Measurements from ENCODE around the gene KDM6A.
"Not testable (repeated sequence)": the region's sequence is repeated elsewhere in the genome, so short reads cannot be mapped to it uniquely, and the experiment has no call there.

Gene KDM6A

DNA sequence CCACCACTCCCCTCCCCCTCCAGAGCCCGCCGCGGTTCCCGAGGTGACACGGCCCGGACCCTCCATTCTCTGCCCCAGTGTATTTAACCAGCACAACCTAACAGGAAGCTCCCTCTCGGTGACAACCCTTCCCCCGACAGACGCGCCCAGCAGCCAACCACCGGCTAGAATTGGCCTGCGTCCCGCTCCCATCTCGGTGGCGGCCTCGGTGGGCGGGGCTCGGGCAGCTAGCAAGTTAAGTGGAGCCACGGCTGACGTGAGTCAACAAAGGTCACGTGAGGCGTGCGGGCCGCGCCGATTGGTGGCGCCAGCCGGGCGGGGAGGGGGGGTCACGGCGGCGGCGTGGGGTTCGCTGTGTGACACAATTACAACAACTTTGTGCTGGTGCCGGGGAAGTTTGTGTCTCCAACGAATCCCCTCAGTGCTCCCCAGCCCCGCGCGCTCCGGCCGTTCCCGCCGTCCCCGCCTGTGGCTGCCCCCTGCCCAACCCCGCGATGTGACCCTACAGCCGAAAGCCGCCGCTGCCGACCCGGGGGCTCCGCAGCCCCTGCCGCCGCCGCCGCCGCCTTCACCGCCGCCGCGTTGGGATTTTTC lies at the start of gene KDM6A:
TSS of gene KDM6A (plus strand) at position 368 of the 594 bp plus-strand sequence. CDS start 364 bp downstream, outside the sequence.
- peak; percentile 90 for DNase-seq (ENCODE audit: low read depth, low spot score)

DNA sequence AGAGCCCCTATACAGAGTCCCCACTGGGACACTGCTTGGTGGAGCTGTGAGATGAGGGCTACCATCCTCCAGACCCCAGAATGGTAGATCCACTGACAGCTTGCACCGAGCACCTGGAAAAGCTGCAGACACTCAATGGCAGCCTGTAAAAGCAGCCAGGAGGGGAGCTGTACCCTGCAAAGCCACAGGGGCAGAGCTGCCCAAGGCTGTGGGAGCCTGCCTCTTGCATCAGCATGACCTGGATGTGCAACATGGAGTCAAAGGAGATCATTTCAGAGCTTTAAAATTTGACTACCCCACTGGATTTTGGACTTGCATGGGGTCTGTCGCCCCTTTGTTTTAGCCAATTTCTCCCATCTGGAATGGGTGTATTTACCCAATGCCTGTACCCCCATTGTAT lies 49.8 kb upstream of the KDM6A start:
- DNase-seq (ENCODE audit: low read depth, low spot score): not testable (repeated sequence)

DNA sequence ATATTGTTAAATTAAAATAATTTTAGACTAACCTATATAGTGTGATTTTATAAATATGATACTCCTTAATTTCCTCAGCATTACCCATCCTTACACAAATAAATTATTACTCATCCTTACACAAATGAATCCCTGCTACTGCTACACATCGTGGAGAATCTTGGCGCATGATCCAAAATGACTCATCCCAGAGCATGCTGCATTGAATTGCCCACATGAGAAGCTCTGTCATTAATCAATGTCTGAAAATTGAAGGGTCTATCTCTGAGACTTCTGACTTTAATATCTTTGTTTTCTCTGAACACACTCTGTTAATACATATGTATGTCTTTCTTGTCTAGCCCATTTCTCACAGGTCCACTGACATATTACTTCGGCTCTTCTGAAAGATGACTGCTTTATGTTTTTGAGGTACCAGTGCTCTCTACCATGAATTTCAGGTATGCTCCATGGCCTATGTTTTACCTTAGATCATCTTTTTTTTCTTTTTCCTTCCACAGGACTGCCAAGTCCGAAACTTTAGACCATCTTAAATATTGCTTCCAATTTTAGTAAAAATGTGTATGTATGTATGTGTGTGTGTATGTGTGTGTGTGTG lies 44.9 kb upstream of the KDM6A start:
- DNase-seq (ENCODE audit: low read depth, low spot score): no peak

DNA sequence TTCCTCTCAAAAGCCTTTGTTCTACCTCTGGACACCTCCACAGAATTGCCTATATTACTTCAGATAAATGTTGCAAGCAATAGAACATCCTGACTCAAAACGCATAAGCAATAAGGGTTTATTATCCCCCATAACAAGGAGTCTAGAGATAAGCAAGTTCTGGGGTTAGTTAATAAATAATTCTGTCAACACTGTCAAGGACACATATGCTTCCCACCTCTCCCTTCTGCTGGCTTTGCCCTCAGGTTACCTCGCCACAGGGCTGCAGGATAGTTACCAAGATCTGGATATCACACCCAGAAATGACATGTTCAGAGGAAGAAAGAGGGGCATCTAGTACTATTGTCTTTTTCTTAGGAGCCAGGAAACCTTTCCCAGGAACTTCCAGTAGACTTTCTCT lies 43.2 kb upstream of the KDM6A start:
- DNase-seq (ENCODE audit: low read depth, low spot score): no peak

DNA sequence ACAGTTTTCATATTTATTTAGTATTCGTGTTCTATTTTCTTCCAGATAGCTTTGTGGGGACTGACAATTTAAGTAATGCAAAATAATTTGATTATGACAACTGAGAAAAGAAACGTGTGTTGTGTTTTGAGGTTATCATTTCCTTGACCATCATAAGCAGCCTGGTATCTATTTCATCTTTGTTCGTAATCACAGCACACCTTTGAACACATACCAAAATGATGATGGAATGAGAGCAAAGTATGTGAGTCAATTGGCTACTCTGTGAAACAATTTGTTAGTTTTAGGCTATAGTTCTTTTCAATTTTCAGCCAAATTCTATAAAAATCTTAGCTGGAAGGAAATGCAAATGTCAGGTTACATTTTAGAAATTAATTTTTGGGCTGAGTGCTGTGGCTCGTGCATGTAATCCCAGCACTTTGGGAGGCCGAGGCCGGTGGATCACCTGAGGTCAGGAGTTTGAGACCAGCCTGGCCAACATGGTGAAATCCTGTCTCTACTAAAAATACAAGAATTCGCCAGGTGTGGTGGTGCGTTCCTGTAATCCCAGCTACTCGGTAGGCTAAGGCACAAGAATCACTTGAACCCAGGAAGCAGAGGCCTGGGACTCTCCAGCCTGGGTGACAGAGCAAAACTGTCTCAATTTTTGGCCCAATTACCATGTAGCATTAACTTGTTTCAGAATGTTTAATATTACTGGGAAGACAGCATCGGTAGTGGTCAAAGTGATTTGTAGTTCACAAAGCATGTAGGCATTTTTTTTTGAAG lies 30.3 kb upstream of the KDM6A start:
- DNase-seq (ENCODE audit: low read depth, low spot score): no peak

DNA sequence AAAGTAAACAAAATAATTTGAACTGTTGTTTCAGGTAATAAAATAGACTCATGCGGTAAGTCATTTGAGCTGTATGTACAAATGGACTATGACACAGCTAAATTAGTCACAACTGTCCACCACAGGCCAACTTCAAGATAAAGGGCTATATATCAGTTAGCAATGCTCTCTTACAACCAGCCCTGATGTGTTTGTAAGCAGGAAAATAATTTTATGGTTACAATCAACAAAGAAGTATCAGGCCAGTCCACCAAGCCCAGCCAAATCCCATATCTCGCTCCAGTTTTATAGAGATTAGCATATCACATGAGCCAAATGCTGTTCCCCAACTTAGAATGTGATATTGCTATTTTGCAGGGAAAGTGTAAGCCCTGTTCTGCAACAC lies 29.7 kb upstream of the KDM6A start:
- DNase-seq (ENCODE audit: low read depth, low spot score): no peak

DNA sequence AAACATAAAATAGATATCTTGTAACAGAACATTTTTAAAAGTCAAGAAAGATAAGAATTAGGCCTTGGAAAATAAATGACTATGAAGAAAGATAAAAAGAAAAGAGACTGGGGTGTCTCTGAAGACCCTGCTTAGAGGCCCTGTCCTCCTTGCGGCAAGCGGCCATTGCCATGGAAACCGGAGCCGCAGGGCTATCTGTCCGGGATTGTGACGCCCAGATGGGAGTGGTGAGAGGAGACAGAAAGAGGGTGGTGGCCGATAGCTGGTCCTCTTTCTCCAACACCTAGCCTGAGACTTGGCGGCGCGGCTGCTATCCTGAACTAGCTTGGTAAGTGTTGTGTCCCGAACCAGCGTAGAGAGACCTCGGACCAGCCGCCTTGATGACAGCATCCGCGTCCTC lies 29.2 kb upstream of the KDM6A start, which contains the start of gene DUSP21:
TSS of gene DUSP21 (plus strand) at position 269 of the 400 bp plus-strand sequence. CDS start at position 381, 112 bp downstream.
- DNase-seq (ENCODE audit: low read depth, low spot score): no peak

DNA sequence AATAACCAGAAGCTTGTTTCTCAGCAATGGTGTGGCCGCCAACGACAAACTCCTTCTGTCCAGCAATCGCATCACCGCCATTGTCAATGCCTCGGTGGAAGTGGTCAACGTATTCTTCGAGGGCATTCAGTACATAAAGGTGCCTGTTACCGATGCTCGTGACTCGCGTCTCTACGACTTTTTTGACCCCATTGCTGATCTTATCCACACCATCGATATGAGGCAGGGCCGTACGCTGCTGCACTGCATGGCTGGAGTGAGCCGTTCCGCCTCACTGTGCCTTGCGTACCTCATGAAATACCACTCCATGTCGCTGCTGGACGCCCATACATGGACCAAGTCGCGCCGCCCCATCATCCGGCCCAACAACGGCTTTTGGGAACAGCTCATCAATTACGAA lies 28.8 kb upstream of the KDM6A start:
- no peak for DNase-seq (ENCODE audit: low read depth, low spot score)

DNA sequence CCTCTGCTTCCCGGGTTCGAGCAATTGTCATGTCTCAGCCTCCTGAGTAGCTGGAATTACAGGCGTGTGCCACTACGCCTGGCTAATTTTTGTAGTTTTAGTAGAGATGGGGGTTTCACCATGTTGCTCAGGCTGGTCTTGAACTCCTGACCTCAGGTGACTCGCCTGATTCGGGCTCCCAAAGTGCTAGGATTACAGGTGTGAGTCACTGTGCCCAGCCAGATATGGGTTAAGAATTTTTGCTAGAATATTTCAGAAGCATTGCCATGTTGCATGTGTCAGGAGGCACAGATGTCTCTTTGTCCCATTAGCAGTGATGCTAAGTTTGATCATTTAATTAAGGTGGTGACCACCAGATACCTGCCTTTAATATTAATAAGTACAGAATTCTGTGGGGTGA lies 22.1 kb upstream of the KDM6A start:
- not testable (repeated sequence) for DNase-seq (ENCODE audit: low read depth, low spot score)

DNA sequence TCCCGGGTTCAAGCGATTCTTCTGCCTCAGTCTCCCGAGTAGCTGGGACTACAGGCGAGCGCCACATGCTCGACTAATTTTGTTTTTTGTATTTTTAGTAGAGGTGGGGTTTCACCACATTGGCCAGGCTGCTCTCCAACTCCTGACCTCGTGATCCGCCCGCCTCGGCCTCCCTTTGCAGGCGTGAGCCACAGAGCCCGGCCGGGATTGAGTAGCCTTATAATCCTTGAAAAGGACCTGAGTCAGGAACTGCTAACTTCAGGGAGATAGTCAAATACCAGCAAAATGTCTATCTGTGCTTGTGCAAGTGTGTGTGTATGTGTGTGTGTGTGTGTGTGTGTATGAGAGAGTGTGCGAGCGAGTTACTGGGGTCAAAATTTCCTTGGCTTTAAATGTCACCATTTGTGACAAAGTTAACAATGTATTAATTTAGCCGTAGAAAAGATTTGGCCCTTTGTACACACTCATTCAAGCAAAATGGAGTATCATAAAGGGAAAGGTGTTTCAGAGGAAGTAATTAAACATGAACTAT lies 1.8 kb upstream of the KDM6A start:
- no peak for DNase-seq (ENCODE audit: low read depth, low spot score)

DNA sequence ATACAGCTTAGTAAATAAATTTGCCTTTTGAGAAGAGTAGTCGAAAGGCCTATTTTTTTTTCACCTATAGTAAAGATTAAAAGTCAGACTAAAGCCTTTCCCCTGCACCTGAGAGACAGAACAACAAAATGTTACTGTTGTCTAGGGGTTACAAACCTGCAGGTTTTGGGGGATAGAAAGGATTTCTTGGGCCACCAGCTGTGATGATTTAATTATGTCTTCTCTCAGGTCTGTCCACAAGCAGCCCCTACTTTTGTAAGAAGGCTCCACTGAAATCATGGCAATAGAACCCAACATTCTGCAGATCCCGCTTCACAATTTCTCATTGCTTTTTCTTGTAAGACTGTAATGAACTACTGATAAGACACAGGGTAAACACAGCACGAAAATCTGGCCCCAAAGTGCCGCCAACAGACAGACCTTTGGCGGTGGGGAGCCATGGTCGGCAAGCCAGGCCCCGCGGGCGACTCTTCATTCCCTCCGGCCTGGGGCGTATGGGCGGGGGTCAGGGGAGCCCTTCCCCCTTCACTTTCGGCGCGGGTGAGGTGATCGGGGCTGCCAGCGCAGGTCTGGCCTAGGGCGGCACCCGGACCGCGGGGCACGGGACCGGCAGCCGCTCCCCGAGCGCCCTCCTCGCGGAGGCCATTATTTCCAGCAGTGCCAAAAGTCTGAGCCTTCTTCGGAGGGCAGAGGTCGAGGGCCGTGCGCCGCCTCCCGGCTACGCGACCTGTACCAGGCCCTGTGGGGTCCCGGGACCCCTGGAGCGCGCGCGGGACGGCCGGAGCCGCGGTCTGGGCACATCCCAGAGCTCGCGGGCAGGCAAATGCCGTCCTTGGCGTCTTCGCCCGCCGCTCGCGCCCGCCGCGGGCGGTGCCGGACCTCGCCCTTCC lies 812 bp upstream of the KDM6A start:
- DNase-seq (ENCODE audit: low read depth, low spot score): peak; percentile 1

DNA sequence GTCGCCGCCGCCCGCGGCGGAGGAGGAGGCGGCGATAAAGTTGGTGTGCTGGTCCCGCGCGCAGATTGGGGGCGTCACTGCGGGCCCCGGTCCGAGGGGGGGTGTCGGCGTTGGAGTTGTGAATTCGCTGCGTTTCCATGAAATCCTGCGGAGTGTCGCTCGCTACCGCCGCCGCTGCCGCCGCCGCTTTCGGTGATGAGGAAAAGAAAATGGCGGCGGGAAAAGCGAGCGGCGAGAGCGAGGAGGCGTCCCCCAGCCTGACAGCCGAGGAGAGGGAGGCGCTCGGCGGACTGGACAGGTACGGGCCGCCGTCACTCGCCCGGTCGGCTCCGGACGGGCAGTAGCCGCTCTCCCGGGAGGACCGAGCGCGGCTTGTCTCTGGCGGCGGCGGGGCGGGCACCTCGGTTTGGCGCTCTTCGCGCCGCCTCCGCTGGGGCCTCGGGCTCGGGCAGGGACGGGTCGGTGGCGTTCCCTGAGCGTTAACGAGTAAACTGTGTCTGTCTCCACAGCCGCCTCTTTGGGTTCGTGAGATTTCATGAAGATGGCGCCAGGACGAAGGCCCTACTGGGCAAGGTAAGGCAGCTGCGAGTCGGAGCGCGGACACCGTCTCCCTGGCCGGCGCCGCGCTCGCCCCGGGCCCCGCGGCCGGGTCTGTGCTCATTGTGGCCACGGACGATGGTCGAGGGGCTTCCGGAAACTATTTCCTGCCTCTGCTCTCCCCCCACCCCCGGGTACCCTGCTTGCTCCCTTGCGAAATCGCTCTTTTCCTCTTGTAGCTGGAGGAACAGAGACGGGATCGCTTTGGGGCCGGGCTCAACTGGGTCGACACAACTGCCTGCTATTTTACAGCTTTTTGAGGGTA lies 658 bp downstream of the KDM6A start:
- DNase-seq (ENCODE audit: low read depth, low spot score): peak; percentile 7

DNA sequence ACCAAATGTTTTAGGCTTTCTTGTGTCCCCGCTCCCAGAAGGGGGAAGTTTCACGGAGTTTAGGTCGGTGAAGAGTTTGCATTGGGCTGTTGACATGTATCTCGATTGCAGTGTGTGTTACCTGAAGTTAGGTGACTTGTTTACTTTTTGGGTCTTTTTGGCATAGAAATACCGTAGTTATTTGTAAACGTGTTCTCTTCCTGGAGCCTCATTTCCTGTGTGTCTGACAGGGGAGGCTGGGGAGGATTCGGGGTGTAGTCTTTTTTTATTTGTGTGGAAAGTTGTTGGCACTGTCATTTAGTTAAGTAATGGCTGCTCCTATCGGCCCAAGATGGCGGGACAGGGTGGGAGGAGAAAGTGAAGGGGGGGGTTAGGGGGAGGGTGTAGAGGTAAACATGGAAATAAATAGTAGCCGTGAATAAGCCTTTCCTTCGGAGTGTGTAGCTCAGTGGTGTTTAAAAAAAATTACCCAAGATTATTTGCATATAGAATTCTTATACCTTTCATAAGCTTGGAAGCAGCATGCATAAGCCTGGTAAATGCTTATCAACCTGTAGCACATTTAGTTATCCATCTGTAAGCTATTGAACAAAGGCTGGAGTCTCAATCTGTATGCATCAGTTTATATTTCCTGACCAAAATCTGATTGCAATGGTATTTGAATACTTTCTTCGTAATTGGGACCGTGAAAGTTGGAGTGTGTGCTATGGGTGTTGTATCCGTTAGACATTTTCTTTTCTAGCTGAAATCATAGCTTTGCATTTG lies 1.6 kb downstream of the KDM6A start:
- no peak for DNase-seq (ENCODE audit: low read depth, low spot score)

DNA sequence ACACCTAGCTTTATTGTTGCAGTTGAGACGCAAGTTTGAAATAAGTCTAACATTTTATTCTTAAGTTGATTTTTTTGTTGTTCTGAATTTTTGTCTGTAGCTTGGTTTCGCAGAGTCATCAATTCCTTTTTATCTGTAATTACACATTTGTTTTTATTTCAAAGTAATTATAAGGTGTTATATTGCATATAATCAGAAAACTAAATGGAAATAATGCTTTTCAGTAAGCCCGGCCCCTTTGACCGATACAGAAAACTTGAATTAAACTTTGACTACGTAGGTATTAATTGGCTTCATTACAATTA lies 2.1 kb downstream of the KDM6A start:
- DNase-seq (ENCODE audit: low read depth, low spot score): no peak

DNA sequence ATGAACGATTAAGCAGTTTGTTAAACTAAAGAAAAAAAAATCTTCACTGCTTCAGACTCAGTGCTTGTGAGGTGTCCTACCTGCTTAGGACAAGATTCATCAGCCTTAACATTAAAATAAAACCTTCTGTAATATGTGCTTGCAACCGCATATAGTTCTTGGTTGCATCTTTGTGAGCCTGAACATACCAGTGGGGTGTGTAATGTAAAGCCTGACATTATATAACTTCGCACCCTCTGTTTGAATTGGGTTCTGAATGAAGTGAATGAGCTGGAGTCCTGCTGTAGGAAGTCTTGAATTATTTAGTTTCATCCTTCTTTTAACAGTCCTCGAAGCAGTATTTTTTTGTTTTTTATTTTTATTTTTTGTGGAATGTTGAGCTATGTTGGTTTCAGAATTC lies 3.1 kb downstream of the KDM6A start:
- no peak for DNase-seq (ENCODE audit: low read depth, low spot score)

DNA sequence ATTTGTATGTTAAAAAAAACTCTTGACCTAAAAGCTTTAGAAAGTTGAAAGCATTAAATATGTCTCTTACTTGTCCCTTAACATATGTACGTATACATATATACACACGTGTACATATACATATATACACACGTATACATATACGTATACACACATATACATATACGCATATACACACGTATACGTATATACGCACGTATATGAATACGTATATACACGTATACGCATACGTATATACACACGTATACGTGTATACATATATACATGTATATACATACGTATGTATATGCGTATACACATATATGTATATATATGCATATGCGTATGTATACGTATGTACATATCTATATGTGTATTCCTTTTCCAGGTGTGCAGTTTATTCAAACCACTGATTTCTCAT lies 3.8 kb downstream of the KDM6A start:
- DNase-seq (ENCODE audit: low read depth, low spot score): no peak

DNA sequence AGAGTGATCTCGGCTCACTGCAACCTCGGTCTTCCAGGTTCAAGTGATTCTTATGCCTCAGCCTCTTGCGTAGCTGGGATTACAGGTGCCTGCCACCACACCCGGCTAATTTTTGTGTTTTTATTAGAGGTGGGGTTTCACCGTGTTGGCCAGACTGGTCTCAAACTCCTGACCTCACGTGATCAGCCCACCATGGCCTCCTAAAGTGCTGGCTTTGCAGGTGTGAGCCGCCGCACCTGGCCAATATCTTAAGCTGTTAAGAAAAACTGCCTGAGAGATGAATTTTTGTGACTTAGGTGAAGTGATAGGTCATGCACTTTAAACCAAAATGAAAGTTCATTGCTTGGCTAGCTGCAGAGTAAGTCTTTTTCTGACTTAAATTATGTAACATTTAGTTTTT lies 5.8 kb downstream of the KDM6A start:
- DNase-seq (ENCODE audit: low read depth, low spot score): no peak

DNA sequence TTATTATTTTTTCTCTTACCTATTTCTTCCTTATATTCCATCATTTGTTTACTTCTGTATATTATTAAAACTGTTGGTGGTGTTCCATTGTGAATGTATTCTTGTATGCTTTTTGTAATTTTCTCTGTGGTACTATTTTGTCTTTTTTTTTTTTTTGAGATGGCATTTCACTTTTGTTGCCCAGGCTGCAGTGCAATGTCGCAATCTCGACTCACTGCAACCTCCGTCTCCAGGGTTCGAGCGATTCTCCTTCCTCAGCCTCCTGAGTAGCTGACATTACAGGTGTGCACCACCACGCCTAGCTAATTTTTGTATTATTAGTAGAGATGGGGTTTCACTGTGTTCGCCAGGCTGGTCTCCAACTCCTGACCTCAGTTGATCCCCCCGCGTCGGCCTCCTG lies 8.6 kb downstream of the KDM6A start:
- no peak for DNase-seq (ENCODE audit: low read depth, low spot score)

DNA sequence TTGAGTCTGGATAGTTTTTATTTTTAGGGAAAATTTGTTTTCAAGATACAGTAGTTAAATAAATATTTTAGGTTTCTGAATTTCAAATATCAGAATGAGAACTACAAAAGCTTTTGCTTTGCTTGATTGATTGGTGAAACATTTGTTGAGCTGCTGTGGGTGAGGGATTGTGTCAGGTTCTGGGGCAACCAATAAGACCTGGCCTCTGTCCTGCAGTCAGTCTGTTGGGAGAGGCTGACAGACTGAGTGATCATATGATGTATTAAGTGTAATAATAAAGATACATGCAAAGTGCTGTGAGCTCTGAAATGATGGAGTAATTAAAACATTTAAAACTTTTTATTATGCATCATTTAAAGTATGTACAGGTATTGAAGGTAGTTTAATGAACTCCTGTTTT lies 9.6 kb downstream of the KDM6A start:
- DNase-seq (ENCODE audit: low read depth, low spot score): no peak

DNA sequence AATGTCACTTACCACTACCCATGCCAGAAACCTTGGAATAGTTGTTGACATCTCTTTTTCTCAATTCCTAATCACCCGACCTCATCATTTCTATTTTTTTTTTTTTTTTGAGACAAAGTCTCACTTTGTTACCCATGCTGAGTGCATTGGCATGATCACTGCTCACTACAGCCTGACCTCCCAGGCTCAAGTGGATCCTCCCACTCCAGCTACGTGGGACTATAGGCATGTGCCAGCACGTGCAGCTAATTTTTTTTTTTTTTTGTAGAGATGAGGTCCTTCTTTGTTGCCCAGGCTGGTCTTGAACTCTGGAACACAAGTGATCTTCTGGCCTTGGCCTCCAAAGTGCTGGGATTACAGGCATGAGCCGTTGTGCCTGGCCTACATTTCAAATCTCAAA lies 12.0 kb downstream of the KDM6A start:
- DNase-seq (ENCODE audit: low read depth, low spot score): no peak
